CD4-positive, alpha-beta T cell (primary cell): ENCODE measurements around the gene FBXO41. TPM values are rescaled to one million over a fixed set of nuclear protein-coding genes. Genes with fewer than 3 reads are reported as not detected.

Source experiments
- ATAC-seq: fragments of 200-7000 bp; cut with Tn5 transposase; one replicate; pipeline ENCODE4 v1.10.0; 2022; ENCODE audit warnings: mild to moderate bottlenecking; ENCODE audit not compliant: poor library complexity
- CTCF ChIA-PET: fragments of 350-600 bp; sonication (Branson Sonifier 250); formaldehyde crosslinking; loops from one replicate; lab custom pipeline; 2021; ENCODE audit warnings: antibody characterized with exemption, inconsistent platforms; lab: Charles Lee
- POLR2A ChIA-PET: fragments of 350-600 bp; sonication (Branson Sonifier 250); formaldehyde crosslinking; loops from one replicate; lab custom pipeline; 2021; ENCODE audit warnings: antibody characterized with exemption, inconsistent platforms; lab: Charles Lee
- DNase-seq, 14 experiments: peaks; one replicate each; pipeline ENCODE4 v3.0.0-alpha.2; 2013 to 2020; ENCODE audit warnings: mixed read lengths in 2 of 14
- H3K27ac ChIP-seq, 2 donors: one replicate each; pipeline versions ENCODE4 v1.5.1 to v1.7.0; 2013; ENCODE audit warnings: low read length in 2 of 2, low read depth in 1 of 2, mild to moderate bottlenecking in 1 of 2
- H3K27me3 ChIP-seq, 2 experiments: 1 replicate in 1 of 2; 2 replicates in 1 of 2; pipeline versions ENCODE4 v1.6.1 to v1.7.0; 2013; ENCODE audit warnings: low read length in 2 of 2, control low read depth in 1 of 2, mild to moderate bottlenecking in 1 of 2, moderate library complexity in 1 of 2; ENCODE audit not compliant: insufficient read depth in 2 of 2, control insufficient read depth in 1 of 2
- H3K36me3 ChIP-seq: one replicate; pipeline ENCODE4 v1.6.1; 2013; ENCODE audit warnings: low read length, control low read depth; ENCODE audit not compliant: insufficient read depth
- H3K4me1 ChIP-seq: one replicate; pipeline ENCODE4 v1.6.1; 2013; ENCODE audit warnings: low read length, control low read depth; ENCODE audit not compliant: insufficient read depth
- H3K4me3 ChIP-seq: one replicate; pipeline ENCODE4 v1.5.1; 2013; ENCODE audit warnings: mild to moderate bottlenecking, low read length, moderate library complexity
- H3K9me3 ChIP-seq, 2 experiments: 1 replicate in 1 of 2; 2 replicates in 1 of 2; pipeline versions ENCODE4 v1.6.1 to v1.7.0; 2013; ENCODE audit warnings: low read length in 2 of 2, mild to moderate bottlenecking in 2 of 2, control low read depth in 1 of 2, moderate library complexity in 1 of 2; ENCODE audit not compliant: control insufficient read depth in 1 of 2, insufficient read depth in 1 of 2
- H3K27ac Mint-ChIP-seq: one replicate; pipeline ENCODE4 v1.8.0; 2020; ENCODE audit warnings: mixed read lengths
- H3K27me3 Mint-ChIP-seq: one replicate; pipeline ENCODE4 v1.8.0; 2021; ENCODE audit warnings: mixed read lengths
- H3K36me3 Mint-ChIP-seq: one replicate; pipeline ENCODE4 v1.8.0; 2021; ENCODE audit warnings: low read depth, mixed read lengths
- H3K4me1 Mint-ChIP-seq: one replicate; pipeline ENCODE4 v1.8.0; 2021; ENCODE audit warnings: low read depth, mixed read lengths
- H3K4me3 Mint-ChIP-seq: one replicate; pipeline ENCODE4 v1.8.0; 2020; ENCODE audit warnings: mild to moderate bottlenecking, mixed read lengths
- H3K9me3 Mint-ChIP-seq: one replicate; pipeline ENCODE4 v1.8.0; 2020; ENCODE audit warnings: mixed read lengths
- intact Hi-C, 2 experiments: fragments of 100-400 bp; cut with DNase I in 1 of 2; cut with micrococcal nuclease in 1 of 2; formaldehyde crosslinking; loops; one replicate each; pipeline versions ENCODE4 v1.15.1 to v1.9.0; 2023 to 2025; cut with DNase I, micrococcal nuclease
- total RNA-seq, 174 experiments: library from RNA in 2 of 174; stranded (reverse) in 2 of 174; gene quantifications; one replicate each; pipeline ENCODE4 v1.2.3 and lab custom pipeline; 2021 to 2026
- TF ChIP-seq, protein P1 (sequence below): fragments of 200-600 bp; IDR thresholded peaks from one replicate; pipeline ENCODE4 v1.8.0; 2022; ENCODE audit warnings: antibody characterized with exemption, mild to moderate bottlenecking

Gene FBXO41
- total RNA-seq, 2 experiments from 2014 or later: 14.0 to 16.0 TPM

DNA sequence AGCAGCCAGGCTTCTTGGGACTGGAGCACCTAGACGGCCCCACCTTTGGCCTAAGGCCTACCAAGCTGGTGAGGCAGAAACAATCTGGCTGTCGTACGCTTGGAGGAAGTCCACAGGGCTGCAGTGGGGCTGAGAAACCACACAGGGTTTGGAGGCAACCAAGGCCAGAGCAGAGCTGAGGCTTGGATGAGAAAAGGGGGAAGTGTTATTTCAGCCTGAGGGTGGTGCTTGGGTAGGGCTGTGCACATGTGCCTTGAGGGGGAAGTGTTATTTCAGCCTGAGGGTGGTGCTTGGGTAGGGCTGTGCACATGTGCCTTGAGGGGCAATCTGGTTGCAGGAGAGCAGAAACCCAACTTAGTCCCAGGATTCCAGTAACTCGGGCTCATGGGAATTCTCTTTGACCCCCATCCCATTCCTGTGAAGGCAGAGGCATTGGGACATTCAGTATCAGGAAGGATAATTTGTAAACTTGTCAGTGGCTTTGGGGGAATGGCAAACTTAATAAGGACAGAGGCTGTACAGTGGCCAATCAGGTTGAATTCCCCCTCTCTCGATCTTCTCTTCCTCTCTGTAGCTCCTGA lies 971 bp upstream of the FBXO41 start:
- Mint-ChIP-seq H3K4me3 (peak overlapping the region; percentile 52), H3K9me3 (no peaks in the 10 kb centered on the region), H3K27me3 (peaks cover 20% of the 10 kb centered on the region), H3K27ac (no peak overlapping the region), H3K4me1 (peaks cover 24% of the 10 kb centered on the region), H3K36me3 (no peaks in the 10 kb centered on the region)
- DNase-seq (peak in 3 of 14 experiments; percentile 30 to 56 (median 46)), ATAC-seq (peak; percentile 29)
- Histone ChIP-seq H3K36me3 (no peaks in the 10 kb centered on the region), H3K27me3 (peaks cover 0 to under 1% of the 10 kb centered on the region in 2 experiments), H3K4me1 (peaks cover 22% of the 10 kb centered on the region), H3K9me3 (no peaks in the 10 kb centered on the region), H3K27ac (no peak overlapping the region), H3K4me3 (peak overlapping the region; percentile 73)
- CTCF ChIA-PET: interaction anchor here (0.8 to 1.4 kb wide), 2 partner anchors 11 to 108 kb away, joined by 3 to 5 read pairs; no protein-coding TSS in a partner anchor
- POLR2A ChIA-PET: interaction anchor here (1.2 to 2.9 kb wide), 3 partner anchors 8 to 1954 kb away, joined by 4 to 25 read pairs (median 7); partner anchors contain the start of genes CCT7, EGR4, PRADC1 and ZNF638
- intact Hi-C loops: loop anchor here in 1 of 2 experiments (2.0 to 10.0 kb wide), 5 partner anchors 50 to 1670 kb away; partner anchors contain the start of genes ALMS1, CCT7, EXOC6B and POLE4
- TF ChIP-seq, protein P1, sequence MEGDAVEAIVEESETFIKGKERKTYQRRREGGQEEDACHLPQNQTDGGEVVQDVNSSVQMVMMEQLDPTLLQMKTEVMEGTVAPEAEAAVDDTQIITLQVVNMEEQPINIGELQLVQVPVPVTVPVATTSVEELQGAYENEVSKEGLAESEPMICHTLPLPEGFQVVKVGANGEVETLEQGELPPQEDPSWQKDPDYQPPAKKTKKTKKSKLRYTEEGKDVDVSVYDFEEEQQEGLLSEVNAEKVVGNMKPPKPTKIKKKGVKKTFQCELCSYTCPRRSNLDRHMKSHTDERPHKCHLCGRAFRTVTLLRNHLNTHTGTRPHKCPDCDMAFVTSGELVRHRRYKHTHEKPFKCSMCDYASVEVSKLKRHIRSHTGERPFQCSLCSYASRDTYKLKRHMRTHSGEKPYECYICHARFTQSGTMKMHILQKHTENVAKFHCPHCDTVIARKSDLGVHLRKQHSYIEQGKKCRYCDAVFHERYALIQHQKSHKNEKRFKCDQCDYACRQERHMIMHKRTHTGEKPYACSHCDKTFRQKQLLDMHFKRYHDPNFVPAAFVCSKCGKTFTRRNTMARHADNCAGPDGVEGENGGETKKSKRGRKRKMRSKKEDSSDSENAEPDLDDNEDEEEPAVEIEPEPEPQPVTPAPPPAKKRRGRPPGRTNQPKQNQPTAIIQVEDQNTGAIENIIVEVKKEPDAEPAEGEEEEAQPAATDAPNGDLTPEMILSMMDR: no peak

- ChIA-PET POLR2A (interaction anchor here (0.8 to 2.9 kb wide), 4 partner anchors 9 to 1952 kb away, joined by 3 to 25 read pairs (median 6); partner anchors contain the start of genes CCT7, EGR4, PRADC1 and ZNF638), CTCF (no interaction called here)
- no peaks in the 10 kb centered on the region for H3K9me3 Mint-ChIP-seq
- DNase-seq: peak in 3 of 14 experiments; percentile 16 to 50 (median 31)
- H3K36me3 Mint-ChIP-seq: no peaks in the 10 kb centered on the region
- intact Hi-C loops: loop anchor here in 1 of 2 experiments (2.0 to 10.0 kb wide), 6 partner anchors 49 to 1671 kb away; partner anchors contain the start of genes ALMS1, CCT7, EXOC6B and POLE4
- peak; percentile 42 for ATAC-seq
- Histone ChIP-seq H3K4me1 (peaks cover 22% of the 10 kb centered on the region), H3K27me3 (no peaks in the 10 kb centered on the region), H3K27ac (no peak overlapping the region), H3K9me3 (no peaks in the 10 kb centered on the region), H3K36me3 (no peaks in the 10 kb centered on the region), H3K4me3 (peak overlapping the region; percentile 73)
- peak overlapping the region; percentile 37 for H3K27ac Mint-ChIP-seq
- TF ChIP-seq, protein P1: no peak
- H3K4me3 Mint-ChIP-seq: peak overlapping the region; percentile 91
- H3K4me1 Mint-ChIP-seq: peaks cover 22% of the 10 kb centered on the region
- peaks cover 7% of the 10 kb centered on the region for H3K27me3 Mint-ChIP-seq
These were observed 558 bp downstream of the FBXO41 start for GRCh38 chr2:73283545-73284295.

- H3K36me3 ChIP-seq: no peaks in the 10 kb centered on the region
- ChIA-PET POLR2A (no interaction called here), CTCF (no interaction called here)
- Mint-ChIP-seq H3K27me3 (peaks cover under 1% of the 10 kb centered on the region), H3K4me3 (peak overlapping the region; percentile 91), H3K27ac (peak overlapping the region; percentile 37), H3K4me1 (peaks cover 22% of the 10 kb centered on the region), H3K9me3 (no peaks in the 10 kb centered on the region), H3K36me3 (no peaks in the 10 kb centered on the region)
- TF ChIP-seq, protein P1: no peak
- peaks cover 22% of the 10 kb centered on the region for H3K4me1 ChIP-seq
- H3K27ac ChIP-seq: no peak overlapping the region
- DNase-seq (no peak), ATAC-seq (no peak)
- no peaks in the 10 kb centered on the region for H3K9me3 ChIP-seq
- H3K27me3 ChIP-seq: no peaks in the 10 kb centered on the region
- H3K4me3 ChIP-seq: peak overlapping the region; percentile 73
- intact Hi-C loops: loop anchor here in 1 of 2 experiments (5.0 to 10.0 kb wide), 4 partner anchors 211 to 1672 kb away; partner anchors contain the start of genes EXOC6B, POLE4, SFXN5 and TPRKB
These were observed 1.2 kb downstream of the FBXO41 start for GRCh38 chr2:73282924-73283544.
